Measurements from ENCODE around the gene POLRMT. TPM values are rescaled to one million over a fixed set of nuclear protein-coding genes. Genes with fewer than 3 reads are reported as not detected.

The POLRMT gene
- total RNA-seq, 1 experiment from 2014 or later, result 62.8 TPM

GRCh38 chr19:572743-573518, 60.4 kb downstream of the POLRMT start:
- DNase-seq (ENCODE audit: low spot score), result no peak
- in situ Hi-C loops (cut with HindIII; ENCODE audit: low sequenced_read_pairs), result no loop called here

- DNase-seq (ENCODE audit: low spot score), result peak; percentile 94
- in situ Hi-C loops (cut with HindIII; ENCODE audit: low sequenced_read_pairs), result no loop called here
These were observed 61.1 kb downstream of the POLRMT start, which contains the start of gene BSG for GRCh38 chr19:572140-572742. TSS of gene BSG (plus strand) at chr19:572596. CDS start at chr19:572635, 39 bp downstream.

- in situ Hi-C loops (cut with HindIII; ENCODE audit: low sequenced_read_pairs), result no loop called here
These were observed 61.8 kb downstream of the POLRMT start for GRCh38 chr19:571566-571974.

GRCh38 chr19:570937-571565, 62.3 kb downstream of the POLRMT start:
- peak; percentile 33 for DNase-seq (ENCODE audit: low spot score)
- in situ Hi-C loops (cut with HindIII; ENCODE audit: low sequenced_read_pairs), result no loop called here

More at GRCh38 chr19:571566-571974, 61.8 kb downstream of the POLRMT start:
- DNase-seq (ENCODE audit: low spot score), result peak; percentile 53

- no peak for DNase-seq (ENCODE audit: low spot score)
- in situ Hi-C loops (cut with HindIII; ENCODE audit: low sequenced_read_pairs), result no loop called here
These were observed 63.1 kb downstream of the POLRMT start for GRCh38 chr19:570251-570686.

GRCh38 chr19:567296-567900, 65.9 kb downstream of the POLRMT start:
- in situ Hi-C loops (cut with HindIII; ENCODE audit: low sequenced_read_pairs), result no loop called here
- no peak for DNase-seq (ENCODE audit: low spot score)

Other genes with a start within 250 kb of the POLRMT start
- gene C2CD4C, start 224.4 kb downstream of the POLRMT start, total RNA-seq (2014; rRNA removed; shearing (Covaris generic)), result 6.0 and 11.9 TPM in 2 replicates
- 12.7 and 14.3 TPM in 2 replicates for gene SHC2, start 172.5 kb downstream of the POLRMT start, total RNA-seq (2014; rRNA removed; shearing (Covaris generic))
- 0.14 TPM in 1 of 2 replicates, not detected in the other for gene MADCAM1, start 137.1 kb downstream of the POLRMT start, total RNA-seq (2014; rRNA removed; shearing (Covaris generic))
- 89.0 and 129 TPM in 2 replicates for gene TPGS1, start 126.0 kb downstream of the POLRMT start, total RNA-seq (2014; rRNA removed; shearing (Covaris generic))
- gene CDC34, start 101.8 kb downstream of the POLRMT start, total RNA-seq (2014; rRNA removed; shearing (Covaris generic)), result 178 and 208 TPM in 2 replicates
- 0.17 and 0.74 TPM in 2 replicates for gene GZMM, start 89.5 kb downstream of the POLRMT start, total RNA-seq (2014; rRNA removed; shearing (Covaris generic))
- 618 and 674 TPM in 2 replicates for gene BSG, start 60.9 kb downstream of the POLRMT start, total RNA-seq (2014; rRNA removed; shearing (Covaris generic))
- gene HCN2, start 43.7 kb downstream of the POLRMT start, total RNA-seq (2014; rRNA removed; shearing (Covaris generic)), result 6.0 and 6.7 TPM in 2 replicates
- gene FGF22, start 6.3 kb upstream of the POLRMT start, total RNA-seq (2014; rRNA removed; shearing (Covaris generic)), result not detected in 2 replicates
- gene RNF126, start 29.7 kb upstream of the POLRMT start, total RNA-seq (2014; rRNA removed; shearing (Covaris generic)), result 44.5 and 48.7 TPM in 2 replicates
- gene FSTL3, start 42.9 kb upstream of the POLRMT start, total RNA-seq (2014; rRNA removed; shearing (Covaris generic)), result 15.0 and 26.0 TPM in 2 replicates
- gene PRSS57, start 61.9 kb upstream of the POLRMT start, total RNA-seq (2014; rRNA removed; shearing (Covaris generic)), result not detected in 2 replicates
- 30.0 and 49.6 TPM in 2 replicates for gene PALM, start 75.4 kb upstream of the POLRMT start, total RNA-seq (2014; rRNA removed; shearing (Covaris generic))
- gene MISP, start 117.6 kb upstream of the POLRMT start, total RNA-seq (2014; rRNA removed; shearing (Covaris generic)), result 1.2 and 2.8 TPM in 2 replicates
- 273 and 361 TPM in 2 replicates for gene PTBP1, start 163.9 kb upstream of the POLRMT start, total RNA-seq (2014; rRNA removed; shearing (Covaris generic))
- 47.9 and 54.5 TPM in 2 replicates for gene PLPPR3, start 188.4 kb upstream of the POLRMT start, total RNA-seq (2014; rRNA removed; shearing (Covaris generic))
- 0.25 TPM in 1 of 2 replicates, not detected in the other for gene AZU1, start 194.3 kb upstream of the POLRMT start, total RNA-seq (2014; rRNA removed; shearing (Covaris generic))
- 2.3 TPM in 1 of 2 replicates, not detected in the other for gene PRTN3, start 207.5 kb upstream of the POLRMT start, total RNA-seq (2014; rRNA removed; shearing (Covaris generic))
- gene ELANE, start 218.8 kb upstream of the POLRMT start, total RNA-seq (2014; rRNA removed; shearing (Covaris generic)), result not detected in 2 replicates
- gene CFD, start 226.1 kb upstream of the POLRMT start, total RNA-seq (2014; rRNA removed; shearing (Covaris generic)), result 3.6 and 6.1 TPM in 2 replicates